KMS-11 (cell line): ENCODE data around the gene OR9Q1.

Experiments
- H2AFZ ChIP-seq: fragments of 200-600 bp; sonication (generic); 2 replicates; pipeline ENCODE4 v1.6.1; 2016; ENCODE audit warnings: antibody characterized with exemption, mixed run types, low read depth
- H3K27ac ChIP-seq: fragments of 200-600 bp; sonication (generic); 2 replicates; pipeline ENCODE4 v1.6.1; 2016; ENCODE audit warnings: mild to moderate bottlenecking, mixed run types
- H3K27me3 ChIP-seq: fragments of 200-600 bp; sonication (generic); 2 replicates; pipeline ENCODE4 v1.6.1; 2017; ENCODE audit warnings: mild to moderate bottlenecking, low read depth, mixed run types, moderate library complexity; ENCODE audit not compliant: insufficient read depth
- H3K36me3 ChIP-seq: fragments of 200-600 bp; sonication (generic); 2 replicates; pipeline ENCODE4 v1.6.1; 2017; ENCODE audit warnings: mild to moderate bottlenecking, mixed run types; ENCODE audit not compliant: insufficient read depth
- H3K4me1 ChIP-seq: fragments of 200-600 bp; sonication (generic); 2 replicates; pipeline ENCODE4 v1.6.1; 2016; ENCODE audit warnings: mild to moderate bottlenecking, low read depth, mixed run types; ENCODE audit not compliant: poor library complexity, severe bottlenecking
- H3K4me2 ChIP-seq: fragments of 200-600 bp; sonication (generic); 2 replicates; pipeline ENCODE4 v1.7.0; 2016; ENCODE audit warnings: mild to moderate bottlenecking, mixed run types
- H3K4me3 ChIP-seq: fragments of 200-600 bp; sonication (generic); IDR thresholded peaks from 2 replicates; pipeline ENCODE4 v1.6.1; 2017; ENCODE audit warnings: low read depth, low read length, mixed read lengths; ENCODE audit not compliant: insufficient read depth
- H3K79me2 ChIP-seq: fragments of 200-600 bp; sonication (generic); 2 replicates; pipeline ENCODE4 v1.6.1; 2016; ENCODE audit warnings: low read depth, mixed run types; ENCODE audit not compliant: insufficient read depth
- H3K9ac ChIP-seq: fragments of 200-600 bp; sonication (generic); 2 replicates; pipeline ENCODE4 v1.6.1; 2016; ENCODE audit warnings: mild to moderate bottlenecking, mixed run types
- H4K20me1 ChIP-seq: fragments of 200-600 bp; sonication (generic); 2 replicates; pipeline ENCODE4 v1.6.1; 2016; ENCODE audit warnings: mild to moderate bottlenecking, mixed run types; ENCODE audit not compliant: insufficient read depth
- TF ChIP-seq, protein P1 (sequence below): fragments of 200-600 bp; sonication (generic); conservative IDR thresholded peaks from 2 replicates; pipeline ENCODE4 v1.6.1; 2017; ENCODE audit warnings: low read depth, mild to moderate bottlenecking, antibody characterized with exemption, low read length, moderate library complexity, mixed read lengths

OR9Q1 gene

DNA sequence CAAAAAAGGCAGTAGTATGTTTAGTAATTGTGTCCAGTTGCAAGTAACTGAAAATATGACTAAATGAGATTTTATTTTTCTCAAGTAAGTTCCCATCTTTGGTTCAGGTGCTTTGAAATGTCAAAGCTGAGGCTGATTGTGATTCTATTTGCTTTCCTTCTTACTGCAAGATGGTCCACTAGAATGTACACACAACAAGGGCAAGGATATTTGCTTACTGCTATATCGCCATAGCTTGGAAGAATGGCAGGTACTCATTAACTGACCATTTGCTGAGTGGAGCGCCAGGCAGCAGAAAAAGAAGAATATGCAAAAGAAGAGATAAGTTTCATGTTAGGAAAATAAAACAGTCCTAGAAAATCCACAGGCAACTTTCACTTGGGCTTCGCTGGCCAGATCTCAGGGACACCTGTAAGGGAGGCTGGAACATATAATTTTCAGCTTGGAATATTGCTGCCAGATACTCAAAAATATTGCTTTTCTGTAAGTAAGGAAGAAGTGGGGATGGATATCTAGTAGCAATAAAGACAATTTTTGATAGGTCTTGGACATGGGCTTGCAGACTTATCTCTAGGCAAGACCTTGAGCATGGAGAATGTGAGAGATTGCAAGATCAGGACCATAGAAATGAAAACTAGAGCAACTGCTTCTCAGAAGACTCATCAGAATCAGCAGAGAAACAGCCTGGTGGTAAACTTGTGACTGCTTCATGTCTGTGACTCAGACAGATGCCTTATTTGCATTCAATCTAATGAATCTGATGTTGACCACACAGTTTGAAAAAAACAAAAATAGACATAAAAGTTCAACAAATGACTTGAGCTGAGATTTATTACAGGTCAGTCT is 44.8 kb upstream of the OR9Q1 start:
- TF ChIP-seq, protein P1, sequence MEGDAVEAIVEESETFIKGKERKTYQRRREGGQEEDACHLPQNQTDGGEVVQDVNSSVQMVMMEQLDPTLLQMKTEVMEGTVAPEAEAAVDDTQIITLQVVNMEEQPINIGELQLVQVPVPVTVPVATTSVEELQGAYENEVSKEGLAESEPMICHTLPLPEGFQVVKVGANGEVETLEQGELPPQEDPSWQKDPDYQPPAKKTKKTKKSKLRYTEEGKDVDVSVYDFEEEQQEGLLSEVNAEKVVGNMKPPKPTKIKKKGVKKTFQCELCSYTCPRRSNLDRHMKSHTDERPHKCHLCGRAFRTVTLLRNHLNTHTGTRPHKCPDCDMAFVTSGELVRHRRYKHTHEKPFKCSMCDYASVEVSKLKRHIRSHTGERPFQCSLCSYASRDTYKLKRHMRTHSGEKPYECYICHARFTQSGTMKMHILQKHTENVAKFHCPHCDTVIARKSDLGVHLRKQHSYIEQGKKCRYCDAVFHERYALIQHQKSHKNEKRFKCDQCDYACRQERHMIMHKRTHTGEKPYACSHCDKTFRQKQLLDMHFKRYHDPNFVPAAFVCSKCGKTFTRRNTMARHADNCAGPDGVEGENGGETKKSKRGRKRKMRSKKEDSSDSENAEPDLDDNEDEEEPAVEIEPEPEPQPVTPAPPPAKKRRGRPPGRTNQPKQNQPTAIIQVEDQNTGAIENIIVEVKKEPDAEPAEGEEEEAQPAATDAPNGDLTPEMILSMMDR, result no peak
- Histone ChIP-seq H4K20me1 (no peaks in the 10 kb centered on the region), H3K4me3 (no peak overlapping the region), H3K36me3 (no peaks in the 10 kb centered on the region), H3K4me2 (no peak overlapping the region), H3K27ac (no peak overlapping the region), H2AFZ (no peak overlapping the region), H3K9ac (no peak overlapping the region), H3K4me1 (no peaks in the 10 kb centered on the region), H3K27me3 (no peaks in the 10 kb centered on the region), H3K79me2 (no peaks in the 10 kb centered on the region)

DNA sequence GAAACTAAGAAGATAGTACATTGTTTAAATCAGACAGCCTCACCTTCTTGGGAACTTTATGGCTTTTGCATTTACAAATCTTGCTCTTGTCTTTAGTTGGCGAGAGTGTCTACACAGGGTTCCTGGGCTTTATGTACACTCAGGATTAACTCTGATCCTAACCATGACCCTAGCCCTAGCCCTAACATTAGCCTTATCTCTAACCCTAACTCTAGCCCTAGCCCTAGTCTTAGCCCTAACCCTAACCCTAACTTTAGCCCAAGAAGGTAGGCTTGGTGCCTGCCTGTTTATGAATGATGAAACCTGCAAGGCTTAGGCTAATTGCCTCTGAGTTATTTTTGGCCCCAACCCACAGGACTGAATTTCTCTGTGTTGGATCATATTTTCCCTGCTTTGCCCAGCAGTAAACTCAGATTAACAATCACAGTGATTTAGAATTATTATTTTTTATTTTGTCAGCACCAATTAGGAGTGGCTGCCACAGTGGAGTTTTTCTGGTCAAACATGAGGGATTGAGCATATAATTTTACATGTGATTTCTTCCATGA is 44.1 kb upstream of the OR9Q1 start:
- no peak overlapping the region for H3K4me3 ChIP-seq

DNA sequence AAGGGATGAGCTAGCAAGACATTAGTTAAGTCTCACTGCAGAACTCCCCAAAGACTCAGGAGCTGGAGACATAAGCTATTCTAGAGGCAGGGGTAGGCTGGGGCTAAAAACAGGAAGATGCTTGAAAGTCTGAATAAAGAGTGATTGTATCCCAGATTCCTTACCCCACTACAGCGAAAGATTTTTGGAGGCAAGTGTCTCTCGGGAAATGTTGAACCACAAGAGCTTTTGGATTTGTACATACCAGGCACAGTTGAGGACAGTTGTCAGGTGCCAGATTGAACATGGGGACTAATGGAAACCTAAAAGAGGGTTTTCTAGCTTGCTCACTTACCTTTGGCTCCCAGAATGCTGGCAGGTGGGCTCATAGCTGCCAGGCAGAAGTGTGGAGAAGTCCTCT is 43.5 kb upstream of the OR9Q1 start:
- H3K27me3 ChIP-seq, result no peaks in the 10 kb centered on the region
- no peak overlapping the region for H2AFZ ChIP-seq
- H3K27ac ChIP-seq, result no peak overlapping the region
- no peaks in the 10 kb centered on the region for H3K79me2 ChIP-seq
- TF ChIP-seq, protein P1, result no peak
- no peaks in the 10 kb centered on the region for H3K36me3 ChIP-seq
- no peaks in the 10 kb centered on the region for H4K20me1 ChIP-seq
- H3K4me1 ChIP-seq, result no peaks in the 10 kb centered on the region
- H3K4me2 ChIP-seq, result no peak overlapping the region
- H3K4me3 ChIP-seq, result no peak overlapping the region
- H3K9ac ChIP-seq, result no peak overlapping the region

More for the DNA sequence above, 44.1 kb upstream of the OR9Q1 start:
- Histone ChIP-seq H3K4me1 (no peaks in the 10 kb centered on the region), H3K36me3 (no peaks in the 10 kb centered on the region), H3K79me2 (no peaks in the 10 kb centered on the region), H3K27ac (no peak overlapping the region), H3K4me2 (no peak overlapping the region), H2AFZ (no peak overlapping the region), H3K9ac (no peak overlapping the region), H4K20me1 (no peaks in the 10 kb centered on the region), H3K27me3 (no peaks in the 10 kb centered on the region)
- TF ChIP-seq, protein P1, result no peak

DNA sequence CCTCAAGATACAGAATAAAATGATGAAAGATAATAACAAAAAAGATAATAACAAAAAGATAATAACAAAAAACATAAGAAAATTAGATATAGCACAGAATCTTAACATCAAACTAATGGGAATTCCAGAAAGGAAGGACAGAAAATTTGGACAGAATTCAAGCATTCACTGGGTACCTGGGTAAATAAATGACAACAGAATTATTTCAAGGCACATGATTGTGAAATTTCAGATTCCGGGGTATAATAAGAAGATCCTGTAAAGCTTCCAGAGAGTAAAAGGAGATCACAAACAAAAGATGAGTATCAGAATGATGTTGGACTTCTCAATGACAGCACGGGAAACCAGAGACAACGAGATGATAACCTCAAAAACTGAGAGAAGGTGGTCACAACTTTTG is 42.1 kb upstream of the OR9Q1 start:
- Histone ChIP-seq H3K9ac (no peak overlapping the region), H3K27ac (no peak overlapping the region), H2AFZ (no peak overlapping the region), H3K27me3 (no peaks in the 10 kb centered on the region), H3K4me3 (no peak overlapping the region), H4K20me1 (no peaks in the 10 kb centered on the region), H3K79me2 (no peaks in the 10 kb centered on the region), H3K36me3 (no peaks in the 10 kb centered on the region), H3K4me1 (no peaks in the 10 kb centered on the region), H3K4me2 (no peak overlapping the region)
- TF ChIP-seq, protein P1, result no peak
